ENCODE data around the gene CA11. TPM values are rescaled to one million over a fixed set of nuclear protein-coding genes. Genes with fewer than 3 reads are reported as not detected.
"Not testable (repeated sequence)": the region's sequence is repeated elsewhere in the genome, so short reads cannot be mapped to it uniquely, and the experiment has no call there.

Gene CA11
- total RNA-seq = 6.3 TPM
- long read RNA-seq, transcript CA11-201 (9 exons, 1,844 nt) = major isoform, 10 of 10 reads
- long read RNA-seq, partial matches to known transcripts = 0 of 10 reads
- long read RNA-seq, other reads (novel, unspliced or antisense) = 0 of 10 reads

- peak; percentile 91 for ATAC-seq
- DNase-seq = peak; percentile 90
- intact Hi-C loops (cut with micrococcal nuclease) = no loop called here
These were observed at the start of gene CA11 for GRCh38 chr19:48646001-48646721. CA11 (minus strand) TSS chr19:48646187; CDS start chr19:48645632, 555 bp downstream.

- ATAC-seq; intact Hi-C loops (cut with micrococcal nuclease); DNase-seq: not testable (repeated sequence)
These were observed 47.6 kb upstream of the CA11 start for GRCh38 chr19:48693629-48694028.

GRCh38 chr19:48689449-48689848 is 43.5 kb upstream of the CA11 start:
- no peak for ATAC-seq
- DNase-seq = no peak
- intact Hi-C loops (cut with micrococcal nuclease) = no loop called here

GRCh38 chr19:48687776-48688175 is 41.8 kb upstream of the CA11 start:
- no peak for DNase-seq
- intact Hi-C loops (cut with micrococcal nuclease) = no loop called here
- ATAC-seq = no peak

- DNase-seq; ATAC-seq; intact Hi-C loops (cut with micrococcal nuclease): not testable (repeated sequence)
These were observed 40.6 kb upstream of the CA11 start for GRCh38 chr19:48686637-48687036.

- ATAC-seq (no peak), DNase-seq (no peak)
- intact Hi-C loops (cut with micrococcal nuclease) = no loop called here
These were observed 40.1 kb upstream of the CA11 start for GRCh38 chr19:48686088-48686487.

GRCh38 chr19:48685583-48685982 is 39.6 kb upstream of the CA11 start:
- intact Hi-C loops (cut with micrococcal nuclease) = no loop called here
- ATAC-seq (no peak), DNase-seq (no peak)

GRCh38 chr19:48683349-48683748 is 37.4 kb upstream of the CA11 start:
- intact Hi-C loops (cut with micrococcal nuclease) = no loop called here
- peak; percentile 83 for ATAC-seq
- DNase-seq = peak; percentile 80

- intact Hi-C loops (cut with micrococcal nuclease) = no loop called here
- ATAC-seq = no peak
These were observed 35.1 kb upstream of the CA11 start for GRCh38 chr19:48681127-48681470.

GRCh38 chr19:48680436-48681126 is 34.6 kb upstream of the CA11 start:
- ATAC-seq (no peak), DNase-seq (no peak)
- intact Hi-C loops (cut with micrococcal nuclease) = no loop called here

More at GRCh38 chr19:48681127-48681470, 35.1 kb upstream of the CA11 start:
- DNase-seq = no peak

GRCh38 chr19:48680006-48680405 is 34.0 kb upstream of the CA11 start:
- DNase-seq = not testable (repeated sequence)

GRCh38 chr19:48678201-48678600 is 32.2 kb upstream of the CA11 start:
- intact Hi-C loops (cut with micrococcal nuclease) = no loop called here
- no peak for DNase-seq
- no peak for ATAC-seq

More at GRCh38 chr19:48680006-48680405, 34.0 kb upstream of the CA11 start:
- intact Hi-C loops (cut with micrococcal nuclease); ATAC-seq: not testable (repeated sequence)

GRCh38 chr19:48676887-48677286 is 30.9 kb upstream of the CA11 start:
- intact Hi-C loops (cut with micrococcal nuclease) = no loop called here
- ATAC-seq = no peak

GRCh38 chr19:48676487-48676886 is 30.5 kb upstream of the CA11 start:
- ATAC-seq (no peak), DNase-seq (no peak)
- intact Hi-C loops (cut with micrococcal nuclease) = no loop called here

More at GRCh38 chr19:48676887-48677286, 30.9 kb upstream of the CA11 start:
- DNase-seq = no peak

- intact Hi-C loops (cut with micrococcal nuclease) = no loop called here
- ATAC-seq (peak; percentile 87), DNase-seq (peak; percentile 84)
These were observed 29.2 kb upstream of the CA11 start for GRCh38 chr19:48674921-48675824.

- no peak for ATAC-seq
- intact Hi-C loops (cut with micrococcal nuclease) = no loop called here
These were observed 28.3 kb upstream of the CA11 start for GRCh38 chr19:48674216-48674809.

GRCh38 chr19:48673436-48674100 is 27.6 kb upstream of the CA11 start:
- DNase-seq (no peak), ATAC-seq (no peak)
- intact Hi-C loops (cut with micrococcal nuclease) = no loop called here

More at GRCh38 chr19:48674216-48674809, 28.3 kb upstream of the CA11 start:
- no peak for DNase-seq

- intact Hi-C loops (cut with micrococcal nuclease) = no loop called here
- ATAC-seq (no peak), DNase-seq (no peak)
These were observed 27.0 kb upstream of the CA11 start, which contains the start of gene NTN5 for GRCh38 chr19:48672994-48673393. NTN5 (minus strand) TSS chr19:48673017; CDS start chr19:48670986, 2,031 bp downstream.

Data from left ventricle myocardium superior (tissue), 1 donor.